Endothelial cell of umbilical vein (primary cell): ENCODE data around the gene ITSN2. TPM values are rescaled to one million over a fixed set of nuclear protein-coding genes. Genes with fewer than 3 reads are reported as not detected.
"Not testable (repeated sequence)": the region's sequence is repeated elsewhere in the genome, so short reads cannot be mapped to it uniquely, and the experiment has no call there.

ENCODE experiments used
- BruUV-seq: library from RNA; stranded (reverse); fragments of 400-500 nt; replicated peaks from 2 replicates; lab custom pipeline; 2021; lab: Mats Ljungman, UMichigan
- CTCF ChIA-PET: fragments of 300-600, 350-600 bp; sonication (Branson Sonifier 250); formaldehyde crosslinking; loops from one replicate; lab custom pipeline; 2021; ENCODE audit warnings: antibody characterized with exemption, inconsistent platforms; lab: Charles Lee
- POLR2A ChIA-PET: fragments of 300-600, 350-600 bp; sonication (Branson Sonifier 250); formaldehyde crosslinking; loops from one replicate; lab custom pipeline; 2021; ENCODE audit warnings: antibody characterized with exemption, inconsistent platforms; lab: Charles Lee
- DNase-seq: peaks from one replicate; pipeline ENCODE4 v3.0.0-alpha.2; 2011; ENCODE audit warnings: low read depth, low spot score
- FAIRE-seq: peaks from 2 replicates; lab custom pipeline; 2011; peaks lifted over from hg19 to GRCh38; lab: Jason Lieb, UNC
- H2AFZ ChIP-seq: 2 replicates; pipeline ENCODE4 v1.6.0; 2012; ENCODE audit warnings: low read depth, low read length, control low read depth, inconsistent platforms
- H3K27ac ChIP-seq: 2 replicates; pipeline ENCODE4 v1.5.1; 2011; ENCODE audit warnings: low read depth, mild to moderate bottlenecking, control low read depth, low read length, moderate library complexity; ENCODE audit not compliant: insufficient read depth
- H3K27me3 ChIP-seq, 2 experiments: 2 replicates each; pipeline versions ENCODE4 v1.6.0 to v1.6.1; 2011; ENCODE audit warnings: low read length in 2 of 2, mixed read lengths in 1 of 2; ENCODE audit not compliant: control insufficient read depth in 2 of 2, insufficient read depth in 2 of 2
- H3K36me3 ChIP-seq, 2 experiments: 2 replicates in 1 of 2; 3 replicates in 1 of 2; pipeline ENCODE4 v1.5.1; 2011; ENCODE audit warnings: low read length in 2 of 2, mild to moderate bottlenecking in 1 of 2, moderate library complexity in 1 of 2; ENCODE audit not compliant: control insufficient read depth in 2 of 2, insufficient read depth in 2 of 2; ENCODE audit errors: extremely low read depth in 1 of 2
- H3K4me1 ChIP-seq: 3 replicates; pipeline ENCODE4 v1.5.1; 2011; ENCODE audit warnings: mild to moderate bottlenecking, low read length; ENCODE audit not compliant: control insufficient read depth, insufficient read depth; ENCODE audit errors: extremely low read depth
- H3K4me2 ChIP-seq: 2 replicates; pipeline ENCODE4 v1.6.1; 2011; ENCODE audit warnings: low read length, control low read depth, mixed read lengths; ENCODE audit not compliant: insufficient read depth
- H3K4me3 ChIP-seq, 3 experiments: fragments of 200-600 bp in 1 of 3; sonication (generic), shearing (Covaris generic) in 1 of 3; replicated peaks in 1 of 3; 2 replicates each; pipeline ENCODE4 v1.5.1; 2011 to 2016; ENCODE audit warnings: control low read depth in 3 of 3, low read length in 3 of 3, mild to moderate bottlenecking in 2 of 3, inconsistent platforms in 1 of 3, low read depth in 1 of 3, moderate library complexity in 1 of 3; ENCODE audit not compliant: insufficient read depth in 1 of 3
- H3K79me2 ChIP-seq: 2 replicates; pipeline ENCODE4 v1.6.0; 2012; ENCODE audit warnings: low read length, inconsistent platforms; ENCODE audit not compliant: control insufficient read depth, insufficient read depth
- H3K9ac ChIP-seq: replicated peaks from 2 replicates; pipeline ENCODE3; 2011; ENCODE audit warnings: low read length, control low read depth; ENCODE audit not compliant: insufficient read depth; ENCODE audit errors: extremely low read depth
- H3K9me1 ChIP-seq: replicated peaks from 3 replicates; pipeline ENCODE4 v1.6.0; 2011; ENCODE audit warnings: mild to moderate bottlenecking, low read length; ENCODE audit not compliant: control insufficient read depth, insufficient read depth; ENCODE audit errors: extremely low read depth
- H3K9me3 ChIP-seq: replicated peaks from 2 replicates; pipeline ENCODE4 v1.5.1; 2012; ENCODE audit warnings: low read length, inconsistent platforms; ENCODE audit not compliant: control insufficient read depth, insufficient read depth
- H4K20me1 ChIP-seq: replicated peaks from 2 replicates; pipeline ENCODE3; 2011; ENCODE audit warnings: mild to moderate bottlenecking, low read length; ENCODE audit not compliant: control insufficient read depth, insufficient read depth; ENCODE audit errors: extremely low read depth
- FOS ChIP-seq: IDR thresholded peaks from 2 replicates; pipeline ENCODE4 v1.6.1; 2011; ENCODE audit warnings: mild to moderate bottlenecking, low read length, moderate library complexity, borderline replicate concordance; ENCODE audit not compliant: insufficient read depth
- JUN ChIP-seq: IDR thresholded peaks from 2 replicates; pipeline ENCODE4 v1.6.1; 2011; ENCODE audit warnings: borderline replicate concordance, low read depth; ENCODE audit not compliant: insufficient read length, insufficient read depth
- MAX ChIP-seq: IDR thresholded peaks from 2 replicates; pipeline ENCODE4 v1.6.1; 2011; ENCODE audit not compliant: insufficient read depth, insufficient read length
- MYC ChIP-seq: IDR thresholded peaks from one replicate; pipeline ENCODE4 v1.6.1; 2011; ENCODE audit warnings: mild to moderate bottlenecking, low read depth, low read length
- dilution Hi-C: fragments of 300-500 bp; cut with MboI; formaldehyde crosslinking; loops from one replicate; pipeline ENCODE4 v1.15.0; 2019; ENCODE audit warnings: low sequenced_read_pairs; ENCODE audit not compliant: extremely low pct_ligation_motif_present
- intact Hi-C: fragments of 100-400 bp; cut with micrococcal nuclease; formaldehyde crosslinking; loops from one replicate; pipeline ENCODE4 v1.10.0; 2022
- polyA plus RNA-seq, 4 experiments: library from polyadenylated mRNA; depleted of rRNA in 3 of 4; stranded (reverse) in 3 of 4; unstranded in 1 of 4; fragments of >200 nt; gene quantifications; 2 replicates each; pipeline versions ENCODE4 v1.2.1 to v1.2.3, GENCODE V29; 2011 to 2012; ENCODE audit warnings: missing spikeins in 1 of 4
- total RNA-seq: library from RNA; stranded (reverse); gene quantifications from 2 replicates; pipeline ENCODE4 v1.2.3, GENCODE V29; 2021

Gene ITSN2
- total and polyA plus RNA-seq, 2 donors (not counting 3 experiments of a cell fraction or from before 2014, with no cell fraction given) = 30.5 to 56.8 TPM

- BruUV-seq = no TSS peak
- Histone ChIP-seq H3K4me1 (no peaks in the 10 kb centered on the region), H3K4me2 (no peak overlapping the region), H3K4me3 (no peak overlapping the region), H4K20me1 (no peaks in the 10 kb centered on the region), H3K27ac (no peak overlapping the region), H3K36me3 (peaks cover 0 to 14% of the 10 kb centered on the region in 2 experiments), H3K9ac (no peak overlapping the region), H3K9me3 (no peaks in the 10 kb centered on the region), H2AFZ (no peak overlapping the region), H3K79me2 (no peaks in the 10 kb centered on the region), H3K27me3 (no peaks in the 10 kb centered on the region), H3K9me1 (no peaks in the 10 kb centered on the region)
- ChIA-PET CTCF (no interaction called here), POLR2A (no interaction called here)
- no peak for TF ChIP-seq MYC
- no peak for TF ChIP-seq FOS
- no peak for TF ChIP-seq MAX
- TF ChIP-seq JUN = no peak
- FAIRE-seq (no peak), DNase-seq (no peak)
- dilution Hi-C loops = no loop called here
- intact Hi-C loops = no loop called here
Measured at GRCh38 chr2:24199968-24200590, 160.3 kb downstream of the ITSN2 start.

- dilution Hi-C loops, H3K9ac ChIP-seq, DNase-seq, H3K4me3 ChIP-seq, FAIRE-seq, H3K27ac ChIP-seq, H3K36me3 ChIP-seq, H3K79me2 ChIP-seq, H4K20me1 ChIP-seq, H3K4me1 ChIP-seq, intact Hi-C loops, BruUV-seq, H3K4me2 ChIP-seq, POLR2A ChIA-PET, CTCF ChIA-PET, H2AFZ ChIP-seq, H3K9me1 ChIP-seq, H3K27me3 ChIP-seq, H3K9me3 ChIP-seq: not testable (repeated sequence)
Measured at GRCh38 chr2:24197213-24197612, 163.1 kb downstream of the ITSN2 start.
